ENCODE measurements around the gene MDM2.

The MDM2 gene

GRCh38 chr12:68863109-68863770 is 55.3 kb downstream of the MDM2 start:
- no peak for TF ChIP-seq CTCF (IDR thresholded peaks at IDR 0.05; ENCODE audit: extremely low read depth, missing control alignments)
- no peak for DNase-seq (ENCODE audit: low spot score)

GRCh38 chr12:68863886-68864454 is 56.0 kb downstream of the MDM2 start:
- DNase-seq (ENCODE audit: low spot score), result peak; percentile 26
- TF ChIP-seq CTCF (IDR thresholded peaks at IDR 0.05; ENCODE audit: extremely low read depth, missing control alignments), result peak; percentile 24

GRCh38 chr12:68864604-68865003 is 56.6 kb downstream of the MDM2 start:
- TF ChIP-seq CTCF (IDR thresholded peaks at IDR 0.05; ENCODE audit: extremely low read depth, missing control alignments), result no peak
- DNase-seq (ENCODE audit: low spot score), result no peak

DNA sequence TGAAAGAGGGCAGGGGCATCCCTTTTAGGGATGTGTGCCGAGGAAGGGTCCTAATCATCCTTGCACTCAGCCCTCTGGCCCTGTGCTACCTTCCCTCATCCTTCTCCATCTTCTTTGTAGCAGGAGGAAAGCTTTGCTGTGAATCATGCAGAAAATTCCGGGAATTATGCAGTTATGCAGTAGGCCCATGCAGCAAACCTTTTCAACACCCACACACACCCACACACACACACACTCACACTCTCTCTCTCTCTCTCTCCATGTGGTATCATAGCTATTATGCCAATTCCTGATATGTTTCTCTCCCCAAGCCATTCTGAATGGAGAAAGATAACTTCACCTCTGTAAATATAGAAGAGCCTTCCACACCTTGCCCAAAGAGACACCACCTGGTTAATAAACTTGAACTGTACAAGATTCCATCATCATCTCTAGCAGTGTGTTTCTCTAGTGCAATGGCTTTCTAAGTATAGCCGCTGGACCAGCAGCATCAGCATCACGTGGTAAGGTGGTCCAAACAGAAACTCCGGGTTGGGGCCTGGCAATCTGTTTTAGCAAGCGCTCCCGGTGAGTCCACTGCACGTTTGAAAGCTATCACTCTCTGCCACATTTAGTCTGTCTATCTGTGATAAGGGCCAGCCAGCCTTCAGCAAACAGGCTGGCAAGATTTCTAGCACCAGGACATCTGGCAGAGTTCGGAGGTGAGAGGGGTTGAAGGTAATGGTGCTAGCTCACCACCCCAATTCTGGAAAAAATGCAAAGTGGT is 57.6 kb downstream of the MDM2 start:
- no peak for DNase-seq (ENCODE audit: low spot score)
- TF ChIP-seq CTCF (IDR thresholded peaks at IDR 0.05; ENCODE audit: extremely low read depth, missing control alignments), result no peak

DNA sequence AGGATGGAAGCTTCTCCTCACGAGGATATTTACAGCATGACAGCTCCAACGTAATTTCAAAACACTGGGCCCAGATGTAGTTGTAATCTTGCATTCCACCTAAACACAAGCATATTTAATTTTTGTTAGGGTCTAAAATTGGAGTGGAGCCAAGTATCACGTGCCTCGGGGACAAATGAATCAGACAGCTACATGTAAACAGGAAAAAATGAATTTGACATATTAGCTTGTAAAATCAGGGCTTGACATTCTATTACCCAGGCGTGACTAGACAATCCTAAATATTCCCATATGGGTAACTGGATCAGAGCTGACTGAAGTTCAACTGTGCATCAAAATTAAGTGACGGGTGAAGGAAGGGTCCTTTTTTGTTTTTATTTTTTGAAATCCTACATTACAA is 59.0 kb downstream of the MDM2 start:
- TF ChIP-seq CTCF (IDR thresholded peaks at IDR 0.05; ENCODE audit: extremely low read depth, missing control alignments), result no peak
- no peak for DNase-seq (ENCODE audit: low spot score)

DNA sequence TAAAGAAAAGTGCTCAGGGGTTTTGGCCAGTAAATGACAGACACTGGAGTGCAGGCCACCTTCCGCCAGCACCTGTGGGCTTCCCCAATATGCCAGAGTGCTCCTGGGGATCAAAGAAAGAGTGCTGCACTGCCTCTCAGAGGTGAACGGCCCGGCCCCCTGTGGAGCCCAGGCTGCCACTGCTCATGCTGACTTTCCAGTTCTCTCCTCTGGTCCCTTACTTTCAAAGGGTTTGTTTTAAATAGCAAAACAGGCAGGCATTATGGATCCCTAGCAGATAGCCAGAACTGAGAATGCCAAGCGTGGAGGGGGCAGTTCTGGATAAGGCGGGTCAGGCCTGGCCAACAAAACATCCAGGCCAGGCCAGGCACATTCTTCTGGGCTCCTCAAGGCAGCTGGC is 59.6 kb downstream of the MDM2 start:
- DNase-seq (ENCODE audit: low spot score), result no peak
- TF ChIP-seq CTCF (IDR thresholded peaks at IDR 0.05; ENCODE audit: extremely low read depth, missing control alignments), result no peak

Data from GM20000 (cell line).